Thyroid gland (tissue), 4 donors: ENCODE results near the gene BANP.

Experiments
- CTCF ChIP-seq, 6 experiments: fragments of 200-600 bp in 3 of 6; fragments of 450-650 bp in 3 of 6; sonication (generic) in 3 of 6; IDR thresholded peaks; one replicate each; pipeline ENCODE4 v1.5.1; 2016 to 2019; ENCODE audit warnings: antibody characterized with exemption in 6 of 6, mild to moderate bottlenecking in 2 of 6, inconsistent platforms in 1 of 6, moderate library complexity in 1 of 6
- POLR2A ChIP-seq, 2 donors: fragments of 450-650 bp; IDR thresholded peaks; one replicate each; pipeline ENCODE4 v1.6.1; 2017; ENCODE audit warnings: antibody characterized with exemption in 2 of 2, mild to moderate bottlenecking in 2 of 2, moderate library complexity in 1 of 2

GRCh38 chr16:87922250-87922871 lies 28.9 kb upstream of the BANP start:
- TF ChIP-seq POLR2A (IDR thresholded peaks at IDR 0.05) (no peak), CTCF (IDR thresholded peaks at IDR 0.05) (no peak)
